ENCODE results near the gene PKP4. TPM values are rescaled to one million over a fixed set of nuclear protein-coding genes. Genes with fewer than 3 reads are reported as not detected.

PKP4 gene
- total RNA-seq, 1 experiment from 2014 or later, result 37.3 TPM

- no peak for DNase-seq (ENCODE audit: low read depth)
Observed at GRCh38 chr2:158496986-158497385, 40.2 kb downstream of the PKP4 start.

- DNase-seq (ENCODE audit: low read depth), result peak; percentile 8
Observed at GRCh38 chr2:158497486-158497885, 40.7 kb downstream of the PKP4 start.

GRCh38 chr2:158498043-158498748, 41.4 kb downstream of the PKP4 start:
- no peak for DNase-seq (ENCODE audit: low read depth)

- no peak for DNase-seq (ENCODE audit: low read depth)
Observed at GRCh38 chr2:158498749-158499136, 42.0 kb downstream of the PKP4 start.

GRCh38 chr2:158499383-158499782, 42.6 kb downstream of the PKP4 start:
- DNase-seq (ENCODE audit: low read depth), result no peak

GRCh38 chr2:158500333-158500732, 43.6 kb downstream of the PKP4 start:
- no peak for DNase-seq (ENCODE audit: low read depth)

- no peak for DNase-seq (ENCODE audit: low read depth)
Observed at GRCh38 chr2:158501301-158501700, 44.5 kb downstream of the PKP4 start.

GRCh38 chr2:158502974-158503373, 46.2 kb downstream of the PKP4 start:
- DNase-seq (ENCODE audit: low read depth), result no peak

- no peak for DNase-seq (ENCODE audit: low read depth)
Observed at GRCh38 chr2:158504088-158504487, 47.3 kb downstream of the PKP4 start.

GRCh38 chr2:158505448-158505934, 48.7 kb downstream of the PKP4 start:
- DNase-seq (ENCODE audit: low read depth), result no peak

GRCh38 chr2:158507141-158507540, 50.4 kb downstream of the PKP4 start:
- DNase-seq (ENCODE audit: low read depth), result no peak

- DNase-seq (ENCODE audit: low read depth), result no peak
Observed at GRCh38 chr2:158507679-158508078, 50.9 kb downstream of the PKP4 start.

GRCh38 chr2:158509928-158510797, 53.4 kb downstream of the PKP4 start:
- DNase-seq (ENCODE audit: low read depth), result peak; percentile 8

GRCh38 chr2:158510887-158511286, 54.1 kb downstream of the PKP4 start:
- DNase-seq (ENCODE audit: low read depth), result no peak

GRCh38 chr2:158511706-158512105, 55.0 kb downstream of the PKP4 start:
- DNase-seq (ENCODE audit: low read depth), result no peak

- no peak for DNase-seq (ENCODE audit: low read depth)
Observed at GRCh38 chr2:158512323-158512722, 55.6 kb downstream of the PKP4 start.

GRCh38 chr2:158513841-158514240, 57.1 kb downstream of the PKP4 start:
- no peak for DNase-seq (ENCODE audit: low read depth)

- no peak for DNase-seq (ENCODE audit: low read depth)
Observed at GRCh38 chr2:158518084-158518483, 61.3 kb downstream of the PKP4 start.

GRCh38 chr2:158519481-158519880, 62.7 kb downstream of the PKP4 start:
- DNase-seq (ENCODE audit: low read depth), result no peak

- peak; percentile 19 for DNase-seq (ENCODE audit: low read depth)
Observed at GRCh38 chr2:158529379-158530259, 72.9 kb downstream of the PKP4 start.

- DNase-seq (ENCODE audit: low read depth), result no peak
Observed at GRCh38 chr2:158530829-158531228, 74.1 kb downstream of the PKP4 start.
